PC-9 (cell line): ENCODE measurements around the gene ITPKB. TPM values are rescaled to one million over a fixed set of nuclear protein-coding genes. Genes with fewer than 3 reads are reported as not detected.

Experiments
- BruUV-seq: library from RNA; stranded (reverse); fragments of 400-500 nt; replicated peaks from 2 replicates; lab custom pipeline; 2021; lab: Mats Ljungman, UMichigan
- CTCF ChIA-PET: fragments of 300-600 bp; sonication (Branson Sonifier 250); formaldehyde crosslinking; loops from one replicate; lab custom pipeline; 2022; ENCODE audit warnings: antibody characterized with exemption; lab: Charles Lee
- POLR2A ChIA-PET: fragments of 300-600 bp; sonication (Branson Sonifier 250); formaldehyde crosslinking; loops from one replicate; lab custom pipeline; 2022; ENCODE audit warnings: antibody characterized with exemption; ENCODE audit not compliant: unreplicated experiment; lab: Charles Lee
- DNase-seq, 2 experiments: peaks; one replicate each; pipeline versions ENCODE4 v3.0.0 to v3.0.0-alpha.2; 2015 to 2022; ENCODE audit warnings: mixed read lengths in 1 of 2
- H2AFZ ChIP-seq: fragments of 200-600 bp; sonication (generic); 2 replicates; pipeline ENCODE4 v1.8.1; 2017; ENCODE audit warnings: antibody characterized with exemption
- H3F3A ChIP-seq: fragments of 200-600 bp; sonication (generic); 2 replicates; pipeline ENCODE4 v1.8.1; 2017; ENCODE audit warnings: antibody characterized with exemption, mild to moderate bottlenecking, low read depth; ENCODE audit not compliant: insufficient read depth
- H3K27ac ChIP-seq: fragments of 200-600 bp; sonication (generic); 2 replicates; pipeline ENCODE4 v1.6.1; 2016; ENCODE audit warnings: mixed run types
- H3K27me3 ChIP-seq: fragments of 200-600 bp; sonication (generic); 2 replicates; pipeline ENCODE4 v1.6.1; 2016; ENCODE audit warnings: low read depth, mixed run types; ENCODE audit not compliant: insufficient read depth
- H3K36me3 ChIP-seq: fragments of 200-600 bp; sonication (generic); 2 replicates; pipeline ENCODE4 v1.6.1; 2016; ENCODE audit warnings: low read depth, mixed run types
- H3K4me1 ChIP-seq: fragments of 200-600 bp; sonication (generic); replicated peaks from 2 replicates; pipeline ENCODE4 v1.6.1; 2016; ENCODE audit warnings: mixed run types; ENCODE audit not compliant: insufficient read depth
- H3K4me2 ChIP-seq: fragments of 200-600 bp; sonication (generic); 2 replicates; pipeline ENCODE4 v1.6.1; 2017; ENCODE audit warnings: mixed run types
- H3K4me3 ChIP-seq: fragments of 200-600 bp; sonication (generic); 2 replicates; pipeline ENCODE4 v1.6.1; 2016; ENCODE audit warnings: mixed run types
- H3K79me2 ChIP-seq: fragments of 200-600 bp; sonication (generic); 2 replicates; pipeline ENCODE4 v1.6.1; 2017; ENCODE audit warnings: low read depth, mixed run types
- H3K9me2 ChIP-seq: fragments of 200-600 bp; sonication (generic); 2 replicates; pipeline ENCODE4 v1.8.1; 2017; ENCODE audit warnings: mild to moderate bottlenecking; ENCODE audit not compliant: insufficient read depth
- H3K9me3 ChIP-seq: fragments of 200-600 bp; sonication (generic); 2 replicates; pipeline ENCODE4 v1.8.1; 2016; ENCODE audit warnings: low read depth; ENCODE audit not compliant: insufficient read depth
- H4K20me1 ChIP-seq: fragments of 200-600 bp; sonication (generic); 2 replicates; pipeline ENCODE4 v1.8.1; 2017; ENCODE audit not compliant: insufficient read depth
- CTCF ChIP-seq: fragments of 200-600 bp; sonication (generic); conservative IDR thresholded peaks from 2 replicates; pipeline ENCODE4 v1.6.1; 2017; ENCODE audit warnings: mixed run types, antibody characterized with exemption, mild to moderate bottlenecking, moderate library complexity
- EZH2 ChIP-seq: fragments of 200-600 bp; sonication (generic); IDR thresholded peaks from 2 replicates; pipeline ENCODE4 v1.8.0; 2017; ENCODE audit warnings: antibody characterized with exemption, low read depth
- intact Hi-C: fragments of 100-400 bp; cut with micrococcal nuclease; formaldehyde crosslinking; loops from one replicate; pipeline ENCODE4 v1.10.0; 2022; ENCODE audit not compliant: unreplicated experiment
- total RNA-seq: library from RNA; stranded (reverse); gene quantifications from 2 replicates; pipeline ENCODE4 v1.2.3, GENCODE V29; 2021

Gene ITPKB
- total RNA-seq, 1 experiment from 2014 or later: 13.4 TPM

GRCh38 chr1:226782845-226783601 is 43.9 kb upstream of the ITPKB start:
- H3K9me2 ChIP-seq: 0 out of 2 replicates have a peak, but pooled peaks cover under 1% of the 10 kb centered on the region
- no peak for TF ChIP-seq CTCF
- no peak for TF ChIP-seq EZH2
- no peak overlapping the region for H2AFZ ChIP-seq
- H3K4me2 ChIP-seq: no peak overlapping the region
- no peaks in the 10 kb centered on the region for H3K36me3 ChIP-seq
- BruUV-seq: no TSS peak
- H3K27me3 ChIP-seq: no peaks in the 10 kb centered on the region
- H3K4me1 ChIP-seq: no peaks in the 10 kb centered on the region
- intact Hi-C loops: no loop called here
- no peaks in the 10 kb centered on the region for H4K20me1 ChIP-seq
- no peak for DNase-seq
- no peaks in the 10 kb centered on the region for H3K9me3 ChIP-seq
- ChIA-PET CTCF (no interaction called here), POLR2A (no interaction called here)
- no peaks in the 10 kb centered on the region for H3K79me2 ChIP-seq
- no peaks in the 10 kb centered on the region for H3F3A ChIP-seq
- no peak overlapping the region for H3K27ac ChIP-seq
- H3K4me3 ChIP-seq: no peak overlapping the region

- intact Hi-C loops: no loop called here
- no peak for TF ChIP-seq EZH2
- TF ChIP-seq CTCF: no peak
- DNase-seq: no peak
- Histone ChIP-seq H3K36me3 (no peaks in the 10 kb centered on the region), H2AFZ (no peak overlapping the region), H3K9me3 (no peaks in the 10 kb centered on the region), H3K27ac (no peak overlapping the region), H3K79me2 (no peaks in the 10 kb centered on the region), H3K4me3 (no peak overlapping the region), H4K20me1 (no peaks in the 10 kb centered on the region), H3K4me2 (no peak overlapping the region), H3K9me2 (0 out of 2 replicates have a peak, but pooled peaks cover 3% of the 10 kb centered on the region), H3K4me1 (no peaks in the 10 kb centered on the region), H3K27me3 (no peaks in the 10 kb centered on the region), H3F3A (no peaks in the 10 kb centered on the region)
- CTCF ChIA-PET: no interaction called here
- POLR2A ChIA-PET: no interaction called here
- no TSS peak for BruUV-seq
These were observed 43.0 kb upstream of the ITPKB start for GRCh38 chr1:226781937-226782609.

- no peak overlapping the region for H3K4me3 ChIP-seq
- no peaks in the 10 kb centered on the region for H3F3A ChIP-seq
- H4K20me1 ChIP-seq: no peaks in the 10 kb centered on the region
- DNase-seq: no peak
- CTCF ChIA-PET: no interaction called here
- BruUV-seq: no TSS peak
- TF ChIP-seq CTCF (no peak), EZH2 (no peak)
- H3K79me2 ChIP-seq: no peaks in the 10 kb centered on the region
- H3K4me1 ChIP-seq: no peaks in the 10 kb centered on the region
- no peak overlapping the region for H2AFZ ChIP-seq
- no peaks in the 10 kb centered on the region for H3K9me3 ChIP-seq
- POLR2A ChIA-PET: no interaction called here
- no peaks in the 10 kb centered on the region for H3K36me3 ChIP-seq
- no peak overlapping the region for H3K4me2 ChIP-seq
- H3K27ac ChIP-seq: no peak overlapping the region
- no peaks in the 10 kb centered on the region for H3K27me3 ChIP-seq
- intact Hi-C loops: no loop called here
- H3K9me2 ChIP-seq: 0 out of 2 replicates have a peak, but pooled peaks cover 4% of the 10 kb centered on the region
These were observed 40.5 kb upstream of the ITPKB start for GRCh38 chr1:226779561-226779960.
